Endothelial cell of umbilical vein (primary cell): ENCODE measurements around the gene DDR2. TPM values are rescaled to one million over a fixed set of nuclear protein-coding genes. Genes with fewer than 3 reads are reported as not detected.
"Not testable (repeated sequence)": the region's sequence is repeated elsewhere in the genome, so short reads cannot be mapped to it uniquely, and the experiment has no call there.

Experiments used
- Bru-seq: library from RNA; stranded (reverse); fragments of 400-500 nt; gene quantifications from one replicate; lab custom pipeline; 2021; lab: Mats Ljungman, UMichigan
- BruChase-seq, 2 experiments: library from RNA; stranded (reverse); fragments of 400-500 nt; gene quantifications; one replicate each; lab custom pipeline; 2021; lab: Mats Ljungman, UMichigan
- BruUV-seq: library from RNA; stranded (reverse); fragments of 400-500 nt; replicated peaks from 2 replicates; lab custom pipeline; 2021; lab: Mats Ljungman, UMichigan
- CTCF ChIA-PET: fragments of 300-600, 350-600 bp; sonication (Branson Sonifier 250); formaldehyde crosslinking; loops from one replicate; lab custom pipeline; 2021; ENCODE audit warnings: antibody characterized with exemption, inconsistent platforms; lab: Charles Lee
- POLR2A ChIA-PET: fragments of 300-600, 350-600 bp; sonication (Branson Sonifier 250); formaldehyde crosslinking; loops from one replicate; lab custom pipeline; 2021; ENCODE audit warnings: antibody characterized with exemption, inconsistent platforms; lab: Charles Lee
- DNase-seq: peaks from one replicate; pipeline ENCODE4 v3.0.0-alpha.2; 2011; ENCODE audit warnings: low read depth, low spot score
- FAIRE-seq: peaks from 2 replicates; lab custom pipeline; 2011; peaks lifted over from hg19 to GRCh38; lab: Jason Lieb, UNC
- H2AFZ ChIP-seq: 2 replicates; pipeline ENCODE4 v1.6.0; 2012; ENCODE audit warnings: low read depth, low read length, control low read depth, inconsistent platforms
- H3K27ac ChIP-seq: 2 replicates; pipeline ENCODE4 v1.5.1; 2011; ENCODE audit warnings: low read depth, mild to moderate bottlenecking, control low read depth, low read length, moderate library complexity; ENCODE audit not compliant: insufficient read depth
- H3K27me3 ChIP-seq, 2 experiments: 2 replicates each; pipeline versions ENCODE4 v1.6.0 to v1.6.1; 2011; ENCODE audit warnings: low read length in 2 of 2, mixed read lengths in 1 of 2; ENCODE audit not compliant: control insufficient read depth in 2 of 2, insufficient read depth in 2 of 2
- H3K36me3 ChIP-seq, 2 experiments: 2 replicates in 1 of 2; 3 replicates in 1 of 2; pipeline ENCODE4 v1.5.1; 2011; ENCODE audit warnings: low read length in 2 of 2, mild to moderate bottlenecking in 1 of 2, moderate library complexity in 1 of 2; ENCODE audit not compliant: control insufficient read depth in 2 of 2, insufficient read depth in 2 of 2; ENCODE audit errors: extremely low read depth in 1 of 2
- H3K4me1 ChIP-seq: 3 replicates; pipeline ENCODE4 v1.5.1; 2011; ENCODE audit warnings: mild to moderate bottlenecking, low read length; ENCODE audit not compliant: control insufficient read depth, insufficient read depth; ENCODE audit errors: extremely low read depth
- H3K4me2 ChIP-seq: 2 replicates; pipeline ENCODE4 v1.6.1; 2011; ENCODE audit warnings: low read length, control low read depth, mixed read lengths; ENCODE audit not compliant: insufficient read depth
- H3K4me3 ChIP-seq, 3 experiments: fragments of 200-600 bp in 1 of 3; sonication (generic), shearing (Covaris generic) in 1 of 3; replicated peaks in 1 of 3; 2 replicates each; pipeline ENCODE4 v1.5.1; 2011 to 2016; ENCODE audit warnings: control low read depth in 3 of 3, low read length in 3 of 3, mild to moderate bottlenecking in 2 of 3, inconsistent platforms in 1 of 3, low read depth in 1 of 3, moderate library complexity in 1 of 3; ENCODE audit not compliant: insufficient read depth in 1 of 3
- H3K79me2 ChIP-seq: 2 replicates; pipeline ENCODE4 v1.6.0; 2012; ENCODE audit warnings: low read length, inconsistent platforms; ENCODE audit not compliant: control insufficient read depth, insufficient read depth
- H3K9ac ChIP-seq: replicated peaks from 2 replicates; pipeline ENCODE3; 2011; ENCODE audit warnings: low read length, control low read depth; ENCODE audit not compliant: insufficient read depth; ENCODE audit errors: extremely low read depth
- H3K9me1 ChIP-seq: replicated peaks from 3 replicates; pipeline ENCODE4 v1.6.0; 2011; ENCODE audit warnings: mild to moderate bottlenecking, low read length; ENCODE audit not compliant: control insufficient read depth, insufficient read depth; ENCODE audit errors: extremely low read depth
- H3K9me3 ChIP-seq: replicated peaks from 2 replicates; pipeline ENCODE4 v1.5.1; 2012; ENCODE audit warnings: low read length, inconsistent platforms; ENCODE audit not compliant: control insufficient read depth, insufficient read depth
- H4K20me1 ChIP-seq: replicated peaks from 2 replicates; pipeline ENCODE3; 2011; ENCODE audit warnings: mild to moderate bottlenecking, low read length; ENCODE audit not compliant: control insufficient read depth, insufficient read depth; ENCODE audit errors: extremely low read depth
- CTCF ChIP-seq, 2 donors: IDR thresholded peaks; 1 replicate in 1 of 2; 2 replicates in 1 of 2; pipeline ENCODE4 v1.5.1; 2011; ENCODE audit warnings: low read length in 2 of 2, mild to moderate bottlenecking in 2 of 2, moderate library complexity in 2 of 2, control low read depth in 1 of 2, inconsistent platforms in 1 of 2, low read depth in 1 of 2; ENCODE audit not compliant: insufficient read depth in 1 of 2; ENCODE audit errors: extremely low read depth in 1 of 2
- GATA2 ChIP-seq: IDR thresholded peaks from 2 replicates; pipeline ENCODE4 v1.7.0; 2011; ENCODE audit warnings: low read depth, mild to moderate bottlenecking, moderate library complexity, mixed read lengths, low read length; ENCODE audit not compliant: insufficient read length, insufficient read depth
- POLR2A ChIP-seq: IDR thresholded peaks from 2 replicates; pipeline ENCODE4 v1.6.1; 2012; ENCODE audit warnings: low read depth, mild to moderate bottlenecking, control low read depth, low read length
- POLR2AphosphoS5 ChIP-seq: IDR thresholded peaks from 2 replicates; pipeline ENCODE4 v1.6.1; 2012; ENCODE audit warnings: low read depth, mild to moderate bottlenecking, control low read depth, low read length, moderate library complexity; ENCODE audit not compliant: insufficient read depth
- dilution Hi-C: fragments of 300-500 bp; cut with MboI; formaldehyde crosslinking; loops from one replicate; pipeline ENCODE4 v1.15.0; 2019; ENCODE audit warnings: low sequenced_read_pairs; ENCODE audit not compliant: extremely low pct_ligation_motif_present
- intact Hi-C: fragments of 100-400 bp; cut with micrococcal nuclease; formaldehyde crosslinking; loops from one replicate; pipeline ENCODE4 v1.10.0; 2022
- long read RNA-seq: library from polyadenylated mRNA; stranded (forward); transcript quantifications from one replicate; pipeline ENCODE4 v2.0.0, GENCODE V29; 2021
- polyA minus RNA-seq, 3 experiments: library from RNA; depleted of rRNA, polyadenylated mRNA; stranded (reverse); fragments of >200 nt; gene quantifications; 1 replicate in 1 of 3; 2 replicates in 2 of 3; pipeline ENCODE4 v1.2.3, GENCODE V29; 2011
- polyA plus RNA-seq, 4 experiments: library from polyadenylated mRNA; depleted of rRNA in 3 of 4; stranded (reverse) in 3 of 4; unstranded in 1 of 4; fragments of >200 nt; gene quantifications; 2 replicates each; pipeline versions ENCODE4 v1.2.1 to v1.2.3, GENCODE V29; 2011 to 2012; ENCODE audit warnings: missing spikeins in 1 of 4
- total RNA-seq: library from RNA; stranded (reverse); gene quantifications from 2 replicates; pipeline ENCODE4 v1.2.3, GENCODE V29; 2021
- TF ChIP-seq, protein P1 (sequence below): IDR thresholded peaks from 2 replicates; pipeline ENCODE4 v1.6.1; 2011; ENCODE audit not compliant: insufficient read depth, insufficient read length

DDR2 gene
- total RNA-seq, result 22.7 and 30.8 TPM in 2 replicates
- 20.0 and 27.8 TPM in 2 replicates for polyA plus RNA-seq
- polyA plus RNA-seq (2011; cell fraction: cytosol; rRNA removed), result 14.9 and 15.1 TPM in 2 replicates
- 39.0 and 44.2 TPM in 2 replicates for polyA plus RNA-seq (2011; cell fraction: nucleus; rRNA removed)
- 22.3 and 27.9 TPM in 2 replicates for polyA plus RNA-seq (2012)
- 124 and 127 TPM in 2 replicates for polyA minus RNA-seq
- 1.1 TPM for polyA minus RNA-seq (2011; cell fraction: cytosol; rRNA and poly(A)+ RNA removed)
- 63.0 and 94.2 TPM in 2 replicates for polyA minus RNA-seq (2011; cell fraction: nucleus; rRNA and poly(A)+ RNA removed)
- Bru-seq, nascent RNA, result percentile 78 among the genes with signal in this experiment
- percentile 64 among the genes with signal in this experiment for BruChase-seq, experiment 1, labeled RNA remaining after a 6-hour chase
- percentile 59 among the genes with signal in this experiment for BruChase-seq, experiment 2, labeled RNA remaining after a 2-hour chase
- long read RNA-seq, partial matches to known transcripts, result 1 of 13 reads
- long read RNA-seq, other reads (novel, unspliced or antisense), result 10 of 13 reads

- H3K4me2 ChIP-seq, result peak within 1 kb of the TSS; percentile 94
- H3K27ac ChIP-seq, result peak within 1 kb of the TSS; percentile 69
- H3K4me1 ChIP-seq, result peaks cover 58% of the 10 kb centered on the region
- dilution Hi-C loops (no loop called here), intact Hi-C loops (loop anchor here (2.0 kb wide), 1 partner anchor 59 kb away; no protein-coding TSS in a partner anchor)
- H3K9ac ChIP-seq, result peak within 1 kb of the TSS; percentile 82
- TF ChIP-seq POLR2AphosphoS5, result peak; percentile 32
- peak; percentile 39 for TF ChIP-seq POLR2A
- TF ChIP-seq, protein P1, sequence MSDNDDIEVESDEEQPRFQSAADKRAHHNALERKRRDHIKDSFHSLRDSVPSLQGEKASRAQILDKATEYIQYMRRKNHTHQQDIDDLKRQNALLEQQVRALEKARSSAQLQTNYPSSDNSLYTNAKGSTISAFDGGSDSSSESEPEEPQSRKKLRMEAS, result no peak
- TF ChIP-seq GATA2, result no peak
- no peak for TF ChIP-seq CTCF (IDR thresholded peaks at IDR 0.05; ENCODE audit: extremely low read depth in 1 of 2, insufficient read depth in 1 of 2, low read depth in 1 of 2, low read length in 2 of 2)
- no peaks in the 10 kb centered on the region for H3K9me1 ChIP-seq
- POLR2A ChIA-PET, result interaction anchor here (0.5 to 1.1 kb wide), 3 partner anchors 58 to 238 kb away, joined by 3 to 4 read pairs (median 4); no protein-coding TSS in a partner anchor
- DNase-seq, result peak; percentile 81
- H3K36me3 ChIP-seq, result no peaks in the 10 kb centered on the region
- CTCF ChIA-PET, result interaction anchor here (0.8 to 5.2 kb wide), 17 partner anchors 10 to 684 kb away, joined by 3 to 41 read pairs (median 5); no protein-coding TSS in a partner anchor
- H3K9me3 ChIP-seq, result no peaks in the 10 kb centered on the region
- H3K79me2 ChIP-seq, result peaks cover 42% of the 10 kb centered on the region
- peak; percentile 46 for FAIRE-seq
- H3K27me3 ChIP-seq, result no peaks in the 10 kb centered on the region
- peak within 1 kb of the TSS; percentile 51 to 94 (median 81) for H3K4me3 ChIP-seq
- H2AFZ ChIP-seq, result peak within 1 kb of the TSS; percentile 70
- no TSS peak for BruUV-seq
- no peaks in the 10 kb centered on the region for H4K20me1 ChIP-seq
These were observed at the start of gene DDR2 for GRCh38 chr1:162632217-162632666. TSS of gene DDR2 (plus strand) at chr1:162632464. CDS start at chr1:162719064, 86,600 bp downstream.

GRCh38 chr1:162582901-162583300, 49.4 kb upstream of the DDR2 start:
- Histone ChIP-seq H3K36me3 (peaks cover 9 to 32% of the 10 kb centered on the region in 2 experiments), H3K79me2 (peaks cover 40% of the 10 kb centered on the region)
- H3K27ac ChIP-seq, FAIRE-seq, intact Hi-C loops, H3K4me3 ChIP-seq, H3K4me2 ChIP-seq, H4K20me1 ChIP-seq, H3K9me1 ChIP-seq, dilution Hi-C loops, H3K9me3 ChIP-seq, DNase-seq, H2AFZ ChIP-seq, POLR2A ChIA-PET, H3K9ac ChIP-seq, H3K4me1 ChIP-seq, BruUV-seq, H3K27me3 ChIP-seq: not testable (repeated sequence)
- CTCF ChIA-PET, result interaction anchor here (0.6 to 1.2 kb wide), 2 partner anchors 9 to 737 kb away, joined by 3 read pairs; no protein-coding TSS in a partner anchor

- CTCF ChIA-PET, result interaction anchor here (1.1 kb wide), 1 partner anchor 18 kb away, joined by 3 read pairs; no protein-coding TSS in a partner anchor
- intact Hi-C loops, result loop anchor here (2.0 kb wide), 1 partner anchor 16 kb away; no protein-coding TSS in a partner anchor
- dilution Hi-C loops, H3K9ac ChIP-seq, BruUV-seq, H3K27me3 ChIP-seq, H2AFZ ChIP-seq, DNase-seq, H3K4me2 ChIP-seq, FAIRE-seq, H3K4me3 ChIP-seq, H3K4me1 ChIP-seq, H4K20me1 ChIP-seq, POLR2A ChIA-PET, H3K9me3 ChIP-seq, H3K27ac ChIP-seq, H3K9me1 ChIP-seq: not testable (repeated sequence)
- peaks cover 5 to 26% of the 10 kb centered on the region in 2 experiments for H3K36me3 ChIP-seq
- peaks cover 26% of the 10 kb centered on the region for H3K79me2 ChIP-seq
These were observed 47.2 kb upstream of the DDR2 start for GRCh38 chr1:162585101-162585500.
